Thyroid gland (tissue), 4 donors: ENCODE measurements around the gene DMXL1.
"Not testable (repeated sequence)": the region's sequence is repeated elsewhere in the genome, so short reads cannot be mapped to it uniquely, and the experiment has no call there.

Experiments
- POLR2A ChIP-seq, 2 donors: fragments of 450-650 bp; IDR thresholded peaks; one replicate each; pipeline ENCODE4 v1.6.1; 2017; ENCODE audit warnings: antibody characterized with exemption in 2 of 2, mild to moderate bottlenecking in 2 of 2, moderate library complexity in 1 of 2
- TF ChIP-seq, protein P1 (sequence below), 6 experiments: fragments of 200-600 bp in 3 of 6; fragments of 450-650 bp in 3 of 6; sonication (generic) in 3 of 6; IDR thresholded peaks; one replicate each; pipeline ENCODE4 v1.5.1; 2016 to 2019; ENCODE audit warnings: antibody characterized with exemption in 6 of 6, mild to moderate bottlenecking in 2 of 6, inconsistent platforms in 1 of 6, moderate library complexity in 1 of 6

DNA sequence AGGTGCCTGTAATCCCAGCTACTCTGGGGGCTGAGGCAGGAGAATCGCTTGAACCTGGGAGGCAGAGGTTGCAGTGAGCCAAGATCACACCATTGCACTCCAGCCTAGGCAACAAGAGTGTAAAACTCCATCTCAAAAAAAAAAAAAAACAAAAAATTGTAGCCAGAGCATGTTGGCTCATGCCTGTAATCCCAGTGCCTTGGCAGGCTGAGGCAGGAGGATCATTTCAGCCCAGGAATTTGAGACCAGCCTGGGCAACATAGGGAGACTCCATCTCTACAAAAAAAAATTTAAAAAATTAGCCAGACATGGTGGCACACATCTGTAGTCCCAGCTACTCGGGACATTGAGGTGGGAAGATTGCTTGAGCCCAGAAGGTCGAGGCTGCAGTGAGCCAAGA, 168.9 kb downstream of the DMXL1 start:
- TF ChIP-seq, protein P1, sequence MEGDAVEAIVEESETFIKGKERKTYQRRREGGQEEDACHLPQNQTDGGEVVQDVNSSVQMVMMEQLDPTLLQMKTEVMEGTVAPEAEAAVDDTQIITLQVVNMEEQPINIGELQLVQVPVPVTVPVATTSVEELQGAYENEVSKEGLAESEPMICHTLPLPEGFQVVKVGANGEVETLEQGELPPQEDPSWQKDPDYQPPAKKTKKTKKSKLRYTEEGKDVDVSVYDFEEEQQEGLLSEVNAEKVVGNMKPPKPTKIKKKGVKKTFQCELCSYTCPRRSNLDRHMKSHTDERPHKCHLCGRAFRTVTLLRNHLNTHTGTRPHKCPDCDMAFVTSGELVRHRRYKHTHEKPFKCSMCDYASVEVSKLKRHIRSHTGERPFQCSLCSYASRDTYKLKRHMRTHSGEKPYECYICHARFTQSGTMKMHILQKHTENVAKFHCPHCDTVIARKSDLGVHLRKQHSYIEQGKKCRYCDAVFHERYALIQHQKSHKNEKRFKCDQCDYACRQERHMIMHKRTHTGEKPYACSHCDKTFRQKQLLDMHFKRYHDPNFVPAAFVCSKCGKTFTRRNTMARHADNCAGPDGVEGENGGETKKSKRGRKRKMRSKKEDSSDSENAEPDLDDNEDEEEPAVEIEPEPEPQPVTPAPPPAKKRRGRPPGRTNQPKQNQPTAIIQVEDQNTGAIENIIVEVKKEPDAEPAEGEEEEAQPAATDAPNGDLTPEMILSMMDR (IDR thresholded peaks at IDR 0.05): not testable (repeated sequence)
- not testable (repeated sequence) for TF ChIP-seq POLR2A (IDR thresholded peaks at IDR 0.05)
